Endothelial cell of umbilical vein (primary cell): ENCODE measurements around the gene GULP1. TPM values are rescaled to one million over a fixed set of nuclear protein-coding genes. Genes with fewer than 3 reads are reported as not detected.

Experiments used
- BruUV-seq: library from RNA; stranded (reverse); fragments of 400-500 nt; replicated peaks from 2 replicates; lab custom pipeline; 2021; lab: Mats Ljungman, UMichigan
- CTCF ChIA-PET: fragments of 300-600, 350-600 bp; sonication (Branson Sonifier 250); formaldehyde crosslinking; loops from one replicate; lab custom pipeline; 2021; ENCODE audit warnings: antibody characterized with exemption, inconsistent platforms; lab: Charles Lee
- POLR2A ChIA-PET: fragments of 300-600, 350-600 bp; sonication (Branson Sonifier 250); formaldehyde crosslinking; loops from one replicate; lab custom pipeline; 2021; ENCODE audit warnings: antibody characterized with exemption, inconsistent platforms; lab: Charles Lee
- DNase-seq: peaks from one replicate; pipeline ENCODE4 v3.0.0-alpha.2; 2011; ENCODE audit warnings: low read depth, low spot score
- FAIRE-seq: peaks from 2 replicates; lab custom pipeline; 2011; peaks lifted over from hg19 to GRCh38; lab: Jason Lieb, UNC
- H2AFZ ChIP-seq: 2 replicates; pipeline ENCODE4 v1.6.0; 2012; ENCODE audit warnings: low read depth, low read length, control low read depth, inconsistent platforms
- H3K27ac ChIP-seq: 2 replicates; pipeline ENCODE4 v1.5.1; 2011; ENCODE audit warnings: low read depth, mild to moderate bottlenecking, control low read depth, low read length, moderate library complexity; ENCODE audit not compliant: insufficient read depth
- H3K27me3 ChIP-seq, 2 experiments: 2 replicates each; pipeline versions ENCODE4 v1.6.0 to v1.6.1; 2011; ENCODE audit warnings: low read length in 2 of 2, mixed read lengths in 1 of 2; ENCODE audit not compliant: control insufficient read depth in 2 of 2, insufficient read depth in 2 of 2
- H3K36me3 ChIP-seq, 2 experiments: 2 replicates in 1 of 2; 3 replicates in 1 of 2; pipeline ENCODE4 v1.5.1; 2011; ENCODE audit warnings: low read length in 2 of 2, mild to moderate bottlenecking in 1 of 2, moderate library complexity in 1 of 2; ENCODE audit not compliant: control insufficient read depth in 2 of 2, insufficient read depth in 2 of 2; ENCODE audit errors: extremely low read depth in 1 of 2
- H3K4me1 ChIP-seq: 3 replicates; pipeline ENCODE4 v1.5.1; 2011; ENCODE audit warnings: mild to moderate bottlenecking, low read length; ENCODE audit not compliant: control insufficient read depth, insufficient read depth; ENCODE audit errors: extremely low read depth
- H3K4me2 ChIP-seq: 2 replicates; pipeline ENCODE4 v1.6.1; 2011; ENCODE audit warnings: low read length, control low read depth, mixed read lengths; ENCODE audit not compliant: insufficient read depth
- H3K4me3 ChIP-seq, 3 experiments: fragments of 200-600 bp in 1 of 3; sonication (generic), shearing (Covaris generic) in 1 of 3; replicated peaks in 1 of 3; 2 replicates each; pipeline ENCODE4 v1.5.1; 2011 to 2016; ENCODE audit warnings: control low read depth in 3 of 3, low read length in 3 of 3, mild to moderate bottlenecking in 2 of 3, inconsistent platforms in 1 of 3, low read depth in 1 of 3, moderate library complexity in 1 of 3; ENCODE audit not compliant: insufficient read depth in 1 of 3
- H3K79me2 ChIP-seq: 2 replicates; pipeline ENCODE4 v1.6.0; 2012; ENCODE audit warnings: low read length, inconsistent platforms; ENCODE audit not compliant: control insufficient read depth, insufficient read depth
- H3K9ac ChIP-seq: replicated peaks from 2 replicates; pipeline ENCODE3; 2011; ENCODE audit warnings: low read length, control low read depth; ENCODE audit not compliant: insufficient read depth; ENCODE audit errors: extremely low read depth
- H3K9me1 ChIP-seq: replicated peaks from 3 replicates; pipeline ENCODE4 v1.6.0; 2011; ENCODE audit warnings: mild to moderate bottlenecking, low read length; ENCODE audit not compliant: control insufficient read depth, insufficient read depth; ENCODE audit errors: extremely low read depth
- H3K9me3 ChIP-seq: replicated peaks from 2 replicates; pipeline ENCODE4 v1.5.1; 2012; ENCODE audit warnings: low read length, inconsistent platforms; ENCODE audit not compliant: control insufficient read depth, insufficient read depth
- H4K20me1 ChIP-seq: replicated peaks from 2 replicates; pipeline ENCODE3; 2011; ENCODE audit warnings: mild to moderate bottlenecking, low read length; ENCODE audit not compliant: control insufficient read depth, insufficient read depth; ENCODE audit errors: extremely low read depth
- CTCF ChIP-seq, 2 donors: IDR thresholded peaks; 1 replicate in 1 of 2; 2 replicates in 1 of 2; pipeline ENCODE4 v1.5.1; 2011; ENCODE audit warnings: low read length in 2 of 2, mild to moderate bottlenecking in 2 of 2, moderate library complexity in 2 of 2, control low read depth in 1 of 2, inconsistent platforms in 1 of 2, low read depth in 1 of 2; ENCODE audit not compliant: insufficient read depth in 1 of 2; ENCODE audit errors: extremely low read depth in 1 of 2
- EZH2 ChIP-seq: IDR thresholded peaks from 2 replicates; pipeline ENCODE4 v1.6.1; 2012; ENCODE audit warnings: borderline replicate concordance, low read depth, mild to moderate bottlenecking, moderate library complexity, low read length, inconsistent platforms; ENCODE audit not compliant: severe bottlenecking
- FOS ChIP-seq: IDR thresholded peaks from 2 replicates; pipeline ENCODE4 v1.6.1; 2011; ENCODE audit warnings: mild to moderate bottlenecking, low read length, moderate library complexity, borderline replicate concordance; ENCODE audit not compliant: insufficient read depth
- GATA2 ChIP-seq: IDR thresholded peaks from 2 replicates; pipeline ENCODE4 v1.7.0; 2011; ENCODE audit warnings: low read depth, mild to moderate bottlenecking, moderate library complexity, mixed read lengths, low read length; ENCODE audit not compliant: insufficient read length, insufficient read depth
- JUN ChIP-seq: IDR thresholded peaks from 2 replicates; pipeline ENCODE4 v1.6.1; 2011; ENCODE audit warnings: borderline replicate concordance, low read depth; ENCODE audit not compliant: insufficient read length, insufficient read depth
- MYC ChIP-seq: IDR thresholded peaks from one replicate; pipeline ENCODE4 v1.6.1; 2011; ENCODE audit warnings: mild to moderate bottlenecking, low read depth, low read length
- POLR2A ChIP-seq: IDR thresholded peaks from 2 replicates; pipeline ENCODE4 v1.6.1; 2012; ENCODE audit warnings: low read depth, mild to moderate bottlenecking, control low read depth, low read length
- POLR2AphosphoS5 ChIP-seq: IDR thresholded peaks from 2 replicates; pipeline ENCODE4 v1.6.1; 2012; ENCODE audit warnings: low read depth, mild to moderate bottlenecking, control low read depth, low read length, moderate library complexity; ENCODE audit not compliant: insufficient read depth
- dilution Hi-C: fragments of 300-500 bp; cut with MboI; formaldehyde crosslinking; loops from one replicate; pipeline ENCODE4 v1.15.0; 2019; ENCODE audit warnings: low sequenced_read_pairs; ENCODE audit not compliant: extremely low pct_ligation_motif_present
- intact Hi-C: fragments of 100-400 bp; cut with micrococcal nuclease; formaldehyde crosslinking; loops from one replicate; pipeline ENCODE4 v1.10.0; 2022
- polyA plus RNA-seq, 4 experiments: library from polyadenylated mRNA; depleted of rRNA in 3 of 4; stranded (reverse) in 3 of 4; unstranded in 1 of 4; fragments of >200 nt; gene quantifications; 2 replicates each; pipeline versions ENCODE4 v1.2.1 to v1.2.3, GENCODE V29; 2011 to 2012; ENCODE audit warnings: missing spikeins in 1 of 4
- total RNA-seq: library from RNA; stranded (reverse); gene quantifications from 2 replicates; pipeline ENCODE4 v1.2.3, GENCODE V29; 2021
- TF ChIP-seq, protein P1 (sequence below): IDR thresholded peaks from 2 replicates; pipeline ENCODE4 v1.6.1; 2011; ENCODE audit not compliant: insufficient read depth, insufficient read length

Gene GULP1
- total and polyA plus RNA-seq, 2 donors (not counting 3 experiments of a cell fraction or from before 2014, with no cell fraction given): 24.4 to 53.8 TPM

DNA sequence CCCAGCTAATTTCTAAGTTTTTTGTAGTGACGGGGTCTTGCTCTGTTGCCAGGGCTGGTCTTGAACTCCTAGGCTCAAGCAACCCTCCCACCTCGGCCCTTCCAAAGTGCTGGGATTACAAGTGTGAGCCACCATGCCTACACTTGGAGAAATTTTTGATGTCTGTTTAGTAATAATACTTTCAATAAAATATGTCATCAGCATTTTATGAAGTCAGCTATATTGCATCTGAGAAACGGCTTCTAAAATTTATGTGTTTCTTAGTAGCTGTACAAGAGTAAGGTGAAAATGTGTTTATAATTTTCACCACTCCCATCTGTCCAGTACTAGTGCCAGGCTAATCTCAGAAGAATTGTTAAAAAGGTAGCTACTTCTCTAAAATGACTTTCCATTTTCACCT, 46.8 kb downstream of the GULP1 start:
- no peaks in the 10 kb centered on the region for H4K20me1 ChIP-seq
- H3K9me1 ChIP-seq: no peaks in the 10 kb centered on the region
- H3K9ac ChIP-seq: no peak overlapping the region
- H3K9me3 ChIP-seq: no peaks in the 10 kb centered on the region
- no peaks in the 10 kb centered on the region for H3K27me3 ChIP-seq
- peaks cover 7% of the 10 kb centered on the region for H3K4me1 ChIP-seq
- H3K36me3 ChIP-seq: no peaks in the 10 kb centered on the region
- intact Hi-C loops: no loop called here
- dilution Hi-C loops: no loop called here
- no peak overlapping the region for H3K27ac ChIP-seq
- H3K79me2 ChIP-seq: peaks cover 9% of the 10 kb centered on the region
- no peak overlapping the region for H3K4me3 ChIP-seq
- CTCF ChIA-PET: interaction anchor here (0.7 to 0.9 kb wide), 2 partner anchors 19 to 46 kb away, joined by 3 read pairs; no protein-coding TSS in a partner anchor
- no peak for FAIRE-seq
- DNase-seq: no peak
- POLR2A ChIA-PET: no interaction called here
- no peak overlapping the region for H3K4me2 ChIP-seq
- TF ChIP-seq FOS (no peak), POLR2AphosphoS5 (no peak)
- no TSS peak for BruUV-seq
- no peak overlapping the region for H2AFZ ChIP-seq

- no peaks in the 10 kb centered on the region for H3K27me3 ChIP-seq
- H2AFZ ChIP-seq: no peak overlapping the region
- no peak overlapping the region for H3K4me3 ChIP-seq
- no peaks in the 10 kb centered on the region for H3K4me1 ChIP-seq
- POLR2A ChIA-PET: no interaction called here
- no TSS peak for BruUV-seq
- TF ChIP-seq MYC (no peak), EZH2 (no peak), POLR2AphosphoS5 (no peak), JUN (no peak), FOS (no peak), GATA2 (no peak), CTCF (IDR thresholded peaks at IDR 0.05; ENCODE audit: extremely low read depth in 1 of 2, insufficient read depth in 1 of 2, low read depth in 1 of 2, low read length in 2 of 2) (no peak), POLR2A (no peak)
- TF ChIP-seq, protein P1, sequence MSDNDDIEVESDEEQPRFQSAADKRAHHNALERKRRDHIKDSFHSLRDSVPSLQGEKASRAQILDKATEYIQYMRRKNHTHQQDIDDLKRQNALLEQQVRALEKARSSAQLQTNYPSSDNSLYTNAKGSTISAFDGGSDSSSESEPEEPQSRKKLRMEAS: no peak
- dilution Hi-C loops (no loop called here), intact Hi-C loops (no loop called here)
- H3K9me3 ChIP-seq: no peaks in the 10 kb centered on the region
- no peaks in the 10 kb centered on the region for H4K20me1 ChIP-seq
- CTCF ChIA-PET: interaction anchor here (1.0 to 1.4 kb wide), 2 partner anchors 11 to 29 kb away, joined by 3 to 4 read pairs; no protein-coding TSS in a partner anchor
- H3K4me2 ChIP-seq: no peak overlapping the region
- no peaks in the 10 kb centered on the region for H3K36me3 ChIP-seq
- H3K9me1 ChIP-seq: no peaks in the 10 kb centered on the region
- no peak overlapping the region for H3K9ac ChIP-seq
- peaks cover 6% of the 10 kb centered on the region for H3K79me2 ChIP-seq
- H3K27ac ChIP-seq: no peak overlapping the region
- DNase-seq: no peak
- FAIRE-seq: no peak
Observed at GRCh38 chr2:188340257-188340656, 48.6 kb downstream of the GULP1 start.
